ENCODE data around the gene RNF152. TPM values are rescaled to one million over a fixed set of nuclear protein-coding genes. Genes with fewer than 3 reads are reported as not detected.

The RNF152 gene
- total and polyA plus RNA-seq, 2 of the 4 experiments (the other 2 are of a cell fraction), result 7.5 to 18.5 TPM

DNA sequence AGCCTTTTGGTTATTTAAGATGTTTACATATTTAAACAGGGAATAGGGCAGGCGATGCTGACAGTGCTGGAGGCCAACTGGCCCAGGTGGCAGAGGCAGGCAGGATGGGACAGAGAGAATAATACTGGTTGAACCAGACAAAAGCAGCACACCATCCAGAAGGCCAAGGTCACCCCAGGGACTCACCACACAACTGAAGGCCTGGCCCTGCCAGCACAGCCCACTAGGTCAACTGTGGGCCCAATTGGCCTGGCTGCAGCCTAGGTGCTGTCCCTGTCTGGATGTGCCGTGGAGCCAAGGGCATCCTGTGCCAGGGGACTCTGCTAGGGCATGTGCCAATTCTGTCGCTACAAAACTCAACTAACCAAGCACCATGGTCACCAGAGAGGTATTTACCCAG lies 69.2 kb downstream of the RNF152 start:
- no peak overlapping the region for H2BK120ac ChIP-seq (ENCODE audit: low read depth, low read length)
- H2AK9ac ChIP-seq (replicated peaks; ENCODE audit: low read depth, low read length, poor library complexity), result no peak overlapping the region
- BruUV-seq (replicated peaks), result no TSS peak
- dilution Hi-C loops (cut with HindIII; ENCODE audit: low sequenced_read_pairs, unreplicated experiment) (no loop called here), intact Hi-C loops (cut with micrococcal nuclease) (no loop called here), in situ Hi-C loops (cut with MboI; ENCODE audit: low sequenced_read_pairs) (no loop called here)
- H3K36me3 ChIP-seq (ENCODE audit: control insufficient read depth, insufficient read depth, low read length), result no peaks in the 10 kb centered on the region
- CTCF ChIA-PET, result no interaction called here
- H3K9me3 ChIP-seq (ENCODE audit: control insufficient read depth, insufficient read depth, low read length), result no peaks in the 10 kb centered on the region
- no peaks in the 10 kb centered on the region for H3K27me3 ChIP-seq (ENCODE audit: control insufficient read depth, insufficient read depth, low read length)
- TF ChIP-seq FOS (IDR thresholded peaks at IDR 0.05; ENCODE audit: low read depth, low read length), result no peak
- no peak for TF ChIP-seq RAD21 (IDR thresholded peaks at IDR 0.05; ENCODE audit: low read length)
- TF ChIP-seq NFE2L2 (IDR thresholded peaks at IDR 0.05; ENCODE audit: low read depth, low read length), result no peak
- TF ChIP-seq, protein P1, sequence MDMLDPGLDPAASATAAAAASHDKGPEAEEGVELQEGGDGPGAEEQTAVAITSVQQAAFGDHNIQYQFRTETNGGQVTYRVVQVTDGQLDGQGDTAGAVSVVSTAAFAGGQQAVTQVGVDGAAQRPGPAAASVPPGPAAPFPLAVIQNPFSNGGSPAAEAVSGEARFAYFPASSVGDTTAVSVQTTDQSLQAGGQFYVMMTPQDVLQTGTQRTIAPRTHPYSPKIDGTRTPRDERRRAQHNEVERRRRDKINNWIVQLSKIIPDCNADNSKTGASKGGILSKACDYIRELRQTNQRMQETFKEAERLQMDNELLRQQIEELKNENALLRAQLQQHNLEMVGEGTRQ (IDR thresholded peaks at IDR 0.05; ENCODE audit: low read depth, low read length), result no peak
- TF ChIP-seq CEBPB (IDR thresholded peaks at IDR 0.05; ENCODE audit: low read depth, low read length), result no peak
- TF ChIP-seq MAFK (IDR thresholded peaks at IDR 0.05; ENCODE audit: low read depth, low read length), result no peak
- H4K91ac ChIP-seq (ENCODE audit: insufficient read depth, low read depth, low read length), result no peak overlapping the region
- H3K4me2 ChIP-seq (ENCODE audit: low read depth, low read length), result no peak overlapping the region
- POLR2A ChIA-PET (ENCODE audit: unreplicated experiment), result no interaction called here
- H2BK20ac ChIP-seq (ENCODE audit: low read depth, low read length), result no peak overlapping the region
- H3K9ac ChIP-seq (ENCODE audit: low read depth, low read length), result no peak overlapping the region
- DNase-seq (no peak), ATAC-seq (ENCODE audit: low read depth) (no peak)
- H3K4me1 ChIP-seq (ENCODE audit: control insufficient read depth, insufficient read depth, low read length), result peaks cover 4% of the 10 kb centered on the region; the same call in 1 of the 2 replicates
- H2BK15ac ChIP-seq (ENCODE audit: low read depth, low read length), result no peak overlapping the region
- H3K4me3 ChIP-seq (ENCODE audit: insufficient read depth, low read depth, low read length), result no peak overlapping the region
- H3K4ac ChIP-seq (ENCODE audit: low read depth, low read length), result no peak overlapping the region
- no peak overlapping the region for H3K56ac ChIP-seq (ENCODE audit: extremely low read depth, insufficient read depth, low read length)
- H4K8ac ChIP-seq (ENCODE audit: low read depth in 2 of 2, low read length in 2 of 2), result no peak overlapping the region
- no peak overlapping the region for H2BK5ac ChIP-seq (ENCODE audit: low read depth, low read length, poor library complexity, severe bottlenecking)
- no CpG with 5 or more reads among the region's 3 CpGs for WGBS, 2 experiments (ENCODE audit: extremely low coverage in 2 of 2, insufficient read length in 1 of 2)
- no peak overlapping the region for H3K18ac ChIP-seq (ENCODE audit: low read depth, low read length)
- H3K14ac ChIP-seq (replicated peaks; ENCODE audit: low read depth, low read length), result no peak overlapping the region
- H4K20me1 ChIP-seq (ENCODE audit: insufficient read depth, low read length), result peaks cover 5% of the 10 kb centered on the region
- H3K9me1 ChIP-seq (ENCODE audit: insufficient read depth, low read length), result peaks cover 4% of the 10 kb centered on the region; the same call in 1 of the 2 replicates
- no peak overlapping the region for H3K27ac ChIP-seq (ENCODE audit: insufficient read depth, low read length)
- no peak overlapping the region for H3K23ac ChIP-seq (ENCODE audit: low read depth, low read length)
- H4K5ac ChIP-seq (ENCODE audit: low read depth, low read length), result no peak overlapping the region
- H3K79me1 ChIP-seq (ENCODE audit: low read depth in 1 of 2, low read length in 2 of 2), result peaks cover 14 to 31% of the 10 kb centered on the region in 2 experiments
- H2AK5ac ChIP-seq (ENCODE audit: low read depth, low read length), result no peak overlapping the region
- no peak overlapping the region for H2AFZ ChIP-seq (replicated peaks; ENCODE audit: low read length, poor library complexity)

Measured in IMR-90 (cell line).